Prostate gland (tissue), 2 donors: ENCODE data around the gene THSD7A.

Experiments used
- CTCF ChIP-seq, 4 experiments: fragments of 200-600 bp in 2 of 4; fragments of 450-650 bp in 2 of 4; sonication (generic) in 2 of 4; IDR thresholded peaks; 1 replicate in 3 of 4; 2 replicates in 1 of 4; pipeline ENCODE4 v1.5.1; 2016 to 2019; ENCODE audit warnings: antibody characterized with exemption in 4 of 4, mild to moderate bottlenecking in 2 of 4, moderate library complexity in 2 of 4
- POLR2A ChIP-seq: fragments of 450-650 bp; IDR thresholded peaks from one replicate; pipeline ENCODE4 v1.6.1; 2016; ENCODE audit warnings: antibody characterized with exemption, mild to moderate bottlenecking
- POLR2AphosphoS5 ChIP-seq: sonication (generic); formaldehyde crosslinking; IDR thresholded peaks from one replicate; pipeline ENCODE4 v1.6.1; 2017; ENCODE audit warnings: antibody characterized with exemption

- no peak for TF ChIP-seq POLR2A
- no peak for TF ChIP-seq POLR2AphosphoS5
- TF ChIP-seq CTCF (IDR thresholded peaks at IDR 0.05) = no peak
Observed at GRCh38 chr7:11710377-11710776, 121.6 kb downstream of the THSD7A start.
